GM23338 (cell line): ENCODE results near the gene AKAP13. TPM values are rescaled to one million over a fixed set of nuclear protein-coding genes. Genes with fewer than 3 reads are reported as not detected.

ENCODE experiments used
- ATAC-seq: fragments of 200-7000 bp; cut with Tn5 transposase; 3 replicates; pipeline ENCODE4 v1.9.1; 2020
- DNase-seq: peaks from one replicate; pipeline ENCODE4 v3.0.0-alpha.2; 2015; ENCODE audit warnings: low spot score
- H2AFZ ChIP-seq: fragments of 200-600 bp; sonication (generic); 2 replicates; pipeline ENCODE4 v1.8.0; 2016; ENCODE audit warnings: antibody characterized with exemption, mild to moderate bottlenecking, moderate library complexity
- H3F3A ChIP-seq: fragments of 200-600 bp; sonication (generic); replicated peaks from 2 replicates; pipeline ENCODE4 v1.8.0; 2017; ENCODE audit warnings: antibody characterized with exemption, mixed run types, low read depth
- H3K27ac ChIP-seq: fragments of 200-600 bp; sonication (generic); 2 replicates; pipeline ENCODE4 v1.6.1; 2016; ENCODE audit warnings: low read depth
- H3K27me3 ChIP-seq: fragments of 200-600 bp; sonication (generic); 2 replicates; pipeline ENCODE4 v1.8.0; 2016; ENCODE audit warnings: mild to moderate bottlenecking, mixed run types, moderate library complexity; ENCODE audit not compliant: insufficient read depth
- H3K36me3 ChIP-seq: fragments of 200-600 bp; sonication (generic); 2 replicates; pipeline ENCODE4 v1.8.0; 2016; ENCODE audit warnings: mild to moderate bottlenecking; ENCODE audit not compliant: insufficient read depth
- H3K4me1 ChIP-seq: fragments of 200-600 bp; sonication (generic); 2 replicates; pipeline ENCODE4 v1.8.0; 2016; ENCODE audit warnings: mild to moderate bottlenecking, moderate library complexity; ENCODE audit not compliant: insufficient read depth
- H3K4me2 ChIP-seq: fragments of 200-600 bp; sonication (generic); 2 replicates; pipeline ENCODE4 v1.7.1; 2017; ENCODE audit warnings: mixed run types
- H3K4me3 ChIP-seq: fragments of 200-600 bp; sonication (generic); 2 replicates; pipeline ENCODE4 v1.6.1; 2016; ENCODE audit warnings: mixed run types
- H3K79me2 ChIP-seq: fragments of 200-600 bp; sonication (generic); replicated peaks from 2 replicates; pipeline ENCODE4 v1.8.0; 2017; ENCODE audit warnings: mild to moderate bottlenecking; ENCODE audit not compliant: insufficient read depth
- H3K9me2 ChIP-seq: fragments of 200-600 bp; sonication (generic); 2 replicates; pipeline ENCODE4 v1.8.0; 2017; ENCODE audit not compliant: insufficient read depth
- H4K20me1 ChIP-seq: fragments of 200-600 bp; sonication (generic); replicated peaks from 2 replicates; pipeline ENCODE4 v1.8.0; 2017; ENCODE audit warnings: mild to moderate bottlenecking; ENCODE audit not compliant: insufficient read depth
- H3K27ac Mint-ChIP-seq: 2 replicates; pipeline ENCODE4 v1.8.0; 2020; ENCODE audit warnings: inconsistent platforms, mild to moderate bottlenecking, moderate library complexity, mixed read lengths
- H3K27me3 Mint-ChIP-seq: 3 replicates; pipeline ENCODE4 v1.8.0; 2022; ENCODE audit warnings: low read depth, mild to moderate bottlenecking, moderate library complexity, mixed read lengths, inconsistent platforms; ENCODE audit not compliant: insufficient read depth, poor library complexity
- H3K36me3 Mint-ChIP-seq: 3 replicates; pipeline ENCODE4 v1.8.0; 2021; ENCODE audit warnings: low read depth, mild to moderate bottlenecking, inconsistent platforms, moderate library complexity, mixed read lengths
- H3K4me1 Mint-ChIP-seq: 3 replicates; pipeline ENCODE4 v1.8.0; 2020; ENCODE audit warnings: mild to moderate bottlenecking, inconsistent platforms, mixed read lengths
- H3K4me3 Mint-ChIP-seq: 3 replicates; pipeline ENCODE4 v1.8.0; 2021; ENCODE audit warnings: moderate library complexity, mild to moderate bottlenecking, inconsistent platforms, mixed read lengths
- H3K9me3 Mint-ChIP-seq: 3 replicates; pipeline ENCODE4 v1.8.0; 2020; ENCODE audit warnings: moderate library complexity, mild to moderate bottlenecking, inconsistent platforms, mixed read lengths
- CREB1 ChIP-seq: fragments of 250-450 bp; sonication (Bioruptor Pico); IDR thresholded peaks from 2 replicates; pipeline ENCODE4 v1.5.0; 2020; ENCODE audit warnings: low read depth, mild to moderate bottlenecking, moderate library complexity
- CTCF ChIP-seq, 2 experiments: fragments of 200-600 bp in 1 of 2; sonication (generic) in 1 of 2; conservative IDR thresholded peaks; 2 replicates each; pipeline versions ENCODE4 v1.5.1 to v1.6.1; 2016 to 2017; ENCODE audit warnings: antibody characterized with exemption in 2 of 2, low read depth in 2 of 2, mild to moderate bottlenecking in 2 of 2, moderate library complexity in 1 of 2
- ETS1 ChIP-seq: IDR thresholded peaks from 2 replicates; pipeline ENCODE4 v1.6.1; 2016; ENCODE audit warnings: antibody characterized with exemption
- EZH2 ChIP-seq: fragments of 200-600 bp; sonication (generic); IDR thresholded peaks from one replicate; pipeline ENCODE4 v1.8.0; 2017; ENCODE audit warnings: antibody characterized with exemption, mild to moderate bottlenecking, low read depth; ENCODE audit not compliant: unreplicated experiment
- EZH2phosphoT487 ChIP-seq: fragments of 200-600 bp; sonication (generic); IDR thresholded peaks from one replicate; pipeline ENCODE4 v1.8.1; 2018; ENCODE audit warnings: antibody characterized with exemption; ENCODE audit not compliant: unreplicated experiment
- JUNB ChIP-seq: IDR thresholded peaks from one replicate; pipeline ENCODE4 v1.6.1; 2016; ENCODE audit warnings: antibody characterized with exemption; ENCODE audit not compliant: unreplicated experiment
- NANOG ChIP-seq: IDR thresholded peaks from 2 replicates; pipeline ENCODE4 v1.6.1; 2016; ENCODE audit warnings: antibody characterized with exemption, borderline replicate concordance
- POLR2AphosphoS5 ChIP-seq: IDR thresholded peaks from 2 replicates; pipeline ENCODE4 v1.6.1; 2016; ENCODE audit warnings: antibody characterized with exemption, low read depth
- REST ChIP-seq: IDR thresholded peaks from one replicate; pipeline ENCODE4 v1.6.1; 2018; ENCODE audit warnings: antibody characterized with exemption; ENCODE audit not compliant: unreplicated experiment
- STAT1 ChIP-seq: IDR thresholded peaks from one replicate; pipeline ENCODE4 v1.6.1; 2016; ENCODE audit warnings: antibody characterized with exemption; ENCODE audit not compliant: unreplicated experiment
- ZNF114 ChIP-seq: fragments of 250-450 bp; sonication (Bioruptor Pico); IDR thresholded peaks from 2 replicates; pipeline ENCODE4 v1.5.0; 2020; ENCODE audit warnings: mild to moderate bottlenecking, moderate library complexity
- ZNF331 ChIP-seq: fragments of 250-450 bp; sonication (Bioruptor Pico); IDR thresholded peaks from 2 replicates; pipeline ENCODE4 v1.5.0; 2020; ENCODE audit warnings: low read depth, mild to moderate bottlenecking, moderate library complexity
- ZNF462 ChIP-seq: fragments of 250-450 bp; sonication (Bioruptor Pico); IDR thresholded peaks from 2 replicates; pipeline ENCODE4 v1.5.0; 2020; ENCODE audit warnings: mild to moderate bottlenecking, moderate library complexity
- polyA plus RNA-seq: library from polyadenylated mRNA; unstranded; fragments of >200 nt; fragmentation: Nextera tagmentation; extraction: Ambion mirVana; gene quantifications from 2 replicates; pipeline ENCODE4 v1.2.1, GENCODE V29; 2016
- total RNA-seq: library from RNA; depleted of rRNA; stranded (reverse); fragments of >200 nt; shearing (Covaris generic); gene quantifications from 2 replicates; pipeline ENCODE4 v1.2.3, GENCODE V29; 2014

AKAP13 gene
- total and polyA plus RNA-seq, 2 experiments from 2014 or later = 46.2 to 60.7 TPM

- Mint-ChIP-seq H3K4me3 (no peak overlapping the region), H3K27me3 (peaks cover 2% of the 10 kb centered on the region)
Measured at GRCh38 chr15:85545752-85546151, 165.3 kb downstream of the AKAP13 start.

More at GRCh38 chr15:85545752-85546151, 165.3 kb downstream of the AKAP13 start:
- H4K20me1 ChIP-seq = 0 out of 2 replicates have a peak, but pooled peaks cover 3% of the 10 kb centered on the region
- Mint-ChIP-seq H3K4me1 (peaks cover 19% of the 10 kb centered on the region), H3K9me3 (no peaks in the 10 kb centered on the region), H3K27ac (no peak overlapping the region), H3K36me3 (no peaks in the 10 kb centered on the region)
- no peaks in the 10 kb centered on the region for H3K9me2 ChIP-seq
- H3K36me3 ChIP-seq = peaks cover 3% of the 10 kb centered on the region; the same call in 1 of the 2 replicates
- ATAC-seq = no peak
- no peaks in the 10 kb centered on the region for H3F3A ChIP-seq
- H3K27ac ChIP-seq = no peak overlapping the region
- peaks cover 8% of the 10 kb centered on the region; the same call in 1 of the 2 replicates for H3K4me1 ChIP-seq
- no peak overlapping the region for H3K4me3 ChIP-seq
- no peak overlapping the region for H2AFZ ChIP-seq
- no peak for TF ChIP-seq ZNF114 (CRISPR knock-in tag)
- TF ChIP-seq POLR2AphosphoS5 = no peak
- TF ChIP-seq ETS1 = no peak
- TF ChIP-seq CTCF (conservative IDR thresholded peaks at IDR 0.05; ENCODE audit: low read depth in 2 of 2) = no peak
- no peak for TF ChIP-seq STAT1
- no peak for TF ChIP-seq EZH2phosphoT487
- no peak for TF ChIP-seq CREB1
- no peak for TF ChIP-seq ZNF462 (CRISPR knock-in tag)
- TF ChIP-seq EZH2 = no peak
- TF ChIP-seq REST = no peak
- no peak for TF ChIP-seq ZNF331
- TF ChIP-seq JUNB = no peak
- TF ChIP-seq NANOG = no peak
- no peaks in the 10 kb centered on the region; the same call in 1 of the 2 replicates for H3K79me2 ChIP-seq
- DNase-seq = no peak
- H3K27me3 ChIP-seq = no peaks in the 10 kb centered on the region
- no peak overlapping the region for H3K4me2 ChIP-seq
